LNCaP clone FGC (cell line): ENCODE data around the gene TENM4.

Experiments
- DNase-seq: peaks from one replicate; pipeline ENCODE4 v3.0.0-alpha.2; 2011; ENCODE audit warnings: low read depth
- H3K4me3 ChIP-seq: 2 replicates; pipeline ENCODE4 v1.5.1; 2011; ENCODE audit warnings: mild to moderate bottlenecking, low read depth, low read length, control low read depth
- TF ChIP-seq, protein P1 (sequence below): IDR thresholded peaks from 2 replicates; pipeline ENCODE4 v1.5.1; 2012; ENCODE audit warnings: mild to moderate bottlenecking; ENCODE audit not compliant: control insufficient read depth, insufficient read depth; ENCODE audit errors: extremely low read depth

The TENM4 gene

DNA sequence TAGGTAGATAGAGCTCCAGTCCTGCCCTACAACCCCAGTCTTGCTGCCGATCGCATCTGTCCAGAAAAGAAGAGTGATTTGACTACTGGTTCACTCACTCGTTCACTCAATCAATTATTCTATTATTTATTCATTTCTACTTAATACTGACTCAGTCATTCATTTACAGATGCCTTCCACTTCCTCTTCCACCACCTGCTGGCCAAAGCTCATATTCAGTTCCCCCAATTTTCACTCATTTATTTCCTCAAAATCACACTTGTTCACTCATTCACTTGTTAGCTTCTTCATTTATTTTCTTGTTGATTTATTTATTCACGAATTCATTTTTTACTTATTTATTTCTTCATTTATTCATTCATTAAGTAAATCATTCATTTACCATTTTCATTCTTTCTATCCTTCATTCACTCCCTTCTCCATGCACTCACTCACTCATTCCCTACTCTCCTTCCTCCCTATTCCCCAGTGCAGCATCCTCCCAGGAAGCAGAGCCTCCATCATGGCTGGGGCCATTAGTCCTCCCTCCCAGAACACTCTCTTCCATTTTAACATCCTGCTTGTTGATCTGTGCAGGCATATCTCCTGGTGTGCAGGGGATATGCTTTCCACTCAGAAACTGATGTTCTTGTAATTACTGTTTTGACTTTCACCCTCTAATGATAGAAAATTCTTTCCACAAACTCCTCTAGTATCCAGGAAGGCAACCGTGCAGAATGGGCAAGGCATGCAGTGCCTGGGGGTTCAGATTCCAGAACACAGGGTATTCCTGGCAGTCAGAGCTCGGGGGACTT lies 281.0 kb downstream of the TENM4 start:
- TF ChIP-seq, protein P1, sequence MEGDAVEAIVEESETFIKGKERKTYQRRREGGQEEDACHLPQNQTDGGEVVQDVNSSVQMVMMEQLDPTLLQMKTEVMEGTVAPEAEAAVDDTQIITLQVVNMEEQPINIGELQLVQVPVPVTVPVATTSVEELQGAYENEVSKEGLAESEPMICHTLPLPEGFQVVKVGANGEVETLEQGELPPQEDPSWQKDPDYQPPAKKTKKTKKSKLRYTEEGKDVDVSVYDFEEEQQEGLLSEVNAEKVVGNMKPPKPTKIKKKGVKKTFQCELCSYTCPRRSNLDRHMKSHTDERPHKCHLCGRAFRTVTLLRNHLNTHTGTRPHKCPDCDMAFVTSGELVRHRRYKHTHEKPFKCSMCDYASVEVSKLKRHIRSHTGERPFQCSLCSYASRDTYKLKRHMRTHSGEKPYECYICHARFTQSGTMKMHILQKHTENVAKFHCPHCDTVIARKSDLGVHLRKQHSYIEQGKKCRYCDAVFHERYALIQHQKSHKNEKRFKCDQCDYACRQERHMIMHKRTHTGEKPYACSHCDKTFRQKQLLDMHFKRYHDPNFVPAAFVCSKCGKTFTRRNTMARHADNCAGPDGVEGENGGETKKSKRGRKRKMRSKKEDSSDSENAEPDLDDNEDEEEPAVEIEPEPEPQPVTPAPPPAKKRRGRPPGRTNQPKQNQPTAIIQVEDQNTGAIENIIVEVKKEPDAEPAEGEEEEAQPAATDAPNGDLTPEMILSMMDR = peak; percentile 45; the same call in 1 of the 2 replicates
- DNase-seq = no peak
- no peak overlapping the region for H3K4me3 ChIP-seq

- no peak overlapping the region for H3K4me3 ChIP-seq
- TF ChIP-seq, protein P1 = no peak
- DNase-seq = no peak
Observed at GRCh38 chr11:79157738-79158137, 283.1 kb downstream of the TENM4 start.

DNA sequence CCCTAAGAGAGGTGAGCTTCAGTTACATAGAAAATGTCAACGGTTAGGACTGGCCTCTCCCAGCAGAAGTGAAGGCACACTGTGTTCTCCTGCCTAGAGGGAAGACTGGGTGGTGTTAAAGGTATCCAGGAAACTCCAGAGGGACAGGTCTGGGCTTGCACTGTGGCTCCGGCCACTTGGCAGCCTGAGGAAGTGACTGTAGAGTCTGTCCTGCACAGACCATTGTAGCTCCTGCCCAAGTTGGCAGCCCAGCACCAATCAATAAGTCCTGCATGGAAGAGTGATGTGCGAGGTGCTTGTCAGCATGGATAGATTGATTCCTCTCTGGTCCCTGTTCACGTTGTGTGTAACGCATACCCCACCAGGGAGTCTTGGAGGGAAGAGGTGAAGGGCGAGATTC lies 284.8 kb downstream of the TENM4 start:
- TF ChIP-seq, protein P1 = no peak
- no peak for DNase-seq
- no peak overlapping the region for H3K4me3 ChIP-seq

- TF ChIP-seq, protein P1 = no peak
- no peak for DNase-seq
- H3K4me3 ChIP-seq = no peak overlapping the region
Observed at GRCh38 chr11:79155237-79155636, 285.6 kb downstream of the TENM4 start.

DNA sequence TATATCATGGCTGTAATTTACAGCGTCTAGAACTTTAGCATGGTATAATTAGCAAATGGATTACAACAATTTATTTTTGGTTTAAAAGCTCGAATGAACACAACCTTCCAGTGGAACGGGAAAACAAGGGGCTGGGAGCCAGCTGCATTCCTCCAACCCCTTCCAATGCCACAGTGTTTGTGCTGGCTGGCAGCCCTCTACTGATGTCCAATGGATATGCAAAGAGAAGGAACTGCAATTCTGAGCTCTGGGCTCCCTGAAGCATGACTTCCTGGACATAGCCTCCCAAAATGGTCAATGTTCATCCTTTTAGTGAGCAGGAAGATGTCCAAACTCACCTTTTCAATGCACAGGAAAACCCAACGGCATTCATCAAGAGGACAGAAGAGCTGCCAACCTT lies 288.3 kb downstream of the TENM4 start:
- no peak for DNase-seq
- TF ChIP-seq, protein P1 = no peak
- no peak overlapping the region for H3K4me3 ChIP-seq

GRCh38 chr11:79151396-79151795 lies 289.4 kb downstream of the TENM4 start:
- TF ChIP-seq, protein P1 = no peak
- H3K4me3 ChIP-seq = no peak overlapping the region
- DNase-seq = no peak

DNA sequence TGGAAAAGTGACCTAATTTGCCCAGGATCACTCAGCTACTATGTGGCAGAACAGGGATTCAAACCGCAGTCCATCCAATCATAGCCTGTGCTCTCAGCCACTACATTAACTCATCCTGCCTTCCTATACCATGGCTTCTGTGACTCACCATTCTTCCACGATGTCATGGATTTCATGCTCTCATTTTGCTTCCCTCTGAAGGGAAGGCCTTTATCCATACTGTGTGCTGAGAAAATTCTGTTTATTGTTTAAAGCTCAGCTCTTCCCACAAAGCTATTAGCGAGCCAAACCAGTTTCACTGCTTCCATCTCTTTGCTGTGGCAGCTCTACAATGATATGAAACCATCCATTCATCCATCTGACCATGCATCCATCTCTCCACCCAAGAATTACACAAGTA lies 289.9 kb downstream of the TENM4 start:
- DNase-seq = no peak
- H3K4me3 ChIP-seq = no peak overlapping the region
- TF ChIP-seq, protein P1 = no peak
